ENCODE measurements around the gene TCF15.

- TF ChIP-seq MAX (IDR thresholded peaks at IDR 0.05): no peak
- TF ChIP-seq CTCF (IDR thresholded peaks at IDR 0.05; ENCODE audit: low read depth, low read length, missing input control): no peak
- TF ChIP-seq ZBTB33 (IDR thresholded peaks at IDR 0.05): no peak
- TF ChIP-seq RAD21 (IDR thresholded peaks at IDR 0.05): no peak
- TF ChIP-seq SP1 (IDR thresholded peaks at IDR 0.05): no peak
- TF ChIP-seq TAF1 (conservative IDR thresholded peaks at IDR 0.05): no peak
- TF ChIP-seq YY1 (IDR thresholded peaks at IDR 0.05): no peak
- TF ChIP-seq RXRA (IDR thresholded peaks at IDR 0.05): no peak
- TF ChIP-seq GABPA (IDR thresholded peaks at IDR 0.05 in 1 of 2, conservative IDR thresholded peaks at IDR 0.05 in 1 of 2): no peak
- TF ChIP-seq ATF3 (IDR thresholded peaks at IDR 0.05): no peak
- no peak for TF ChIP-seq JUND (IDR thresholded peaks at IDR 0.05)
- no peak for TF ChIP-seq REST (IDR thresholded peaks at IDR 0.05)
- no peak for TF ChIP-seq EGR1 (IDR thresholded peaks at IDR 0.05; ENCODE audit: low read depth in 2 of 2)
- TF ChIP-seq FOXA1 (IDR thresholded peaks at IDR 0.05): no peak
Measured at GRCh38 chr20:584161-584970, 25.7 kb downstream of the TCF15 start.
